Suppressor macrophage treated with lipopolysaccharide for 4 hours (primary cell): Measurements from ENCODE around the gene BEAN1.
A peak's percentile ranks its signal among the peaks of the same experiment; 100 is the strongest.
"Not testable (repeated sequence)": the region's sequence is repeated elsewhere in the genome, so short reads cannot be mapped to it uniquely, and the experiment has no call there.

ENCODE experiments used
- DNase-seq: peaks from one replicate; pipeline ENCODE4 v3.0.0-alpha.2; 2020

BEAN1 gene

DNA sequence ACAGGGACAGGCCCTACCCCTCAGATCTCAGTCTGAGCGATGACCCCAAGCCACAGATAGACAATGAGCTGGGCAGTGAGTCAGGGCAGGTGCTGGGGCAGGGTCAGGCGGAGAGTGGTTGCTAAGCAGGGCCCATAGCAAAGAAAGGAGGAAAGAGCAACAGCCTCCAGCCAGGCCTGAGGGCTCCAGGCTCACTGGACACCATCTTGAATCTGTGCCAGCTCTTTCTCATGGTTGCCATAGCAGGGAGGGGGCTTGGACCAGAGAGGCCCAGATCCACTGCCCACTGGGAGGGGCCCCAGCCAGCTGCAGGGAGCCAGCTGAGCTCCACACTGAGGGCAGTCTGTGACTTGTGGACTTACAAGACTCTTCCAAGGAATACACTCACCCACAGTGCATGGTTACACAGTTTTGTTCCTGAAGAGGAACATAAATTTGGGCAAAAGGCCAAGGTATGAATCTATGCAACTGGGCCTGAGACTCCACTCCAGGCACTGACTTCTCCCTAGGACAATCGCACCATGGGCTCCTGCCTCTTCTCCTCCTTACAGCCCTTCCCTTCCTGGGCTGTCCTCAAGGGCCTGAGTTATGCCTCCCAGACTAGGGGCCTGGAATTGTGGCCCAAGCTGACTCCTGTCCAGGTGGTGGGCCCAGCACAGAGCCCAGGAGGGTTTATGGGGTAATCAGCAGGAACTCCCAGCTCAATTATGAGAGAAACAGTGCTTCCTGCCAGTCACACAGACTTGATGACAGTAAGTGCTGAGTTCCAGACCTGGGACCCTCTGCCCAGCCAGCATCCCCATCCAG, 59.9 kb downstream of the BEAN1 start:
- peak; percentile 80 for DNase-seq

DNA sequence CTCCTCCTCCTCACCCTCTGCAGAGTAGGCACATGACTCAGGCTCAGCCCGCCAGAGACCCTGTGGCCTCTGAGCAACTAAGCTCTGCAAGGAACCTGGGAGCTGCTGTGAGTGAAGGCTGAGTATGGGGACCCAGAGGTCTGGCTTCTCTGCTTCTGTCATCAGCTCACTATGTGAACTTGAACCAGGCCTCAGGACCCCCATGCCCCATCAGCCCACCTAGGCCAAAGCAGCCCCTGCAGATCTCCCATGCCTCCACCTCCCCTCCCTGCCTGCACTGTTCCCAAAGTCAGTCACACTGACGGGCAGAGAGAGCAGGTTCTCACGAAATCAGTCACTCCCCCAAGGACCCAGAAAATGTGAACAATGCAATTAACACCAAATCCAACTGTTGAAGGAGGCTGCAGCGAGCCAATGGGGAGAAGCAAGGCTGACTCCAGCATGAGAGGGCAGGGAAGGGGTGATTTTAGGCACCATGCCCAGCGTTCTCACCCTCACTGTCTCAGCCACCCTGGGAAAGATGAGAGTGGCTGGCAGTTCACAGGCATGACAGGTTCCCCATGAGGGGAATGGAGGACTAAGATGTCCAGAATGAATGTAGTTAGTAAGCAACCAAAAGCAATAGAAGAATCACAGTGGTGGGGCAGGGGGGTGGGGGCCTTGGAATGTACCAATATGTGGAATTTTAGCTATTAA, 60.6 kb downstream of the BEAN1 start:
- DNase-seq: no peak

DNA sequence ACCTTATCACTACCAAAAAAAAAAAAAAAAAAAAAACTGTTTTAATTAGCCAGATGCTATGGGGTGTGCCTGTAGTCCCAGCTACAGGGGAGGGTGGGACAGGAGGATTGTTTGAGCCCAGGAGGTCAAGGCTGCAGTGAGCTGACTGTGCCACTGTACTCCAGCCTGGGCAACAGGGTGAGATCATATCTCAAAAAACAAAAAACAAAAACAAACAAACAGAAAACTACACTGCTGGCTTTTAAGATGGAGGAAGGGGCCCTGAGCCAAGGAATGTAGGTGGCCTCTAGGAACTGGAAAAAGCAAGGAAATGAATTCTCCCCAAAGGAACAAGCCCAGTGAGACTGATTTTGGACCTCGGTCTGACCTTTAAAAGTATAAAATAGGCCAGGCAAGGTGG, 61.4 kb downstream of the BEAN1 start:
- DNase-seq: no peak

DNA sequence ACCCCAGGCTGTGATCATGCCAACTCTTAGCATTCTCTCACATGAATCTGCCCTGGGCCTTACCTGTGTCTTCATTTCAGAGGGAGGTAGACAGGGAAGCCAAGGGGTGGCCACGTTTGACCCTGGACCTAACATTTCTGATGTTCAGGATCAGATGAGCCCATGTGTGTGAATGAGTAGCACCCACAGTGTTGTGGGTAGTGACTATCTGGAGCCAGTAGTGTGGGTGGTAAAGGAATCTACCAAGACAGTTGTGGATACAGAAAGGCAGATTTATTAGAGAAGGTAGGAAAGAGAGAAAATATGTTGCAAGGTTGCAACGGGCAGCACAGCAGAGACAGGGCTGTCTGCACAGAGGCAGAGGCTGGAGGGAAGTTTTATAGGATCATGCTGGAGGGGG, 62.3 kb downstream of the BEAN1 start:
- no peak for DNase-seq

DNA sequence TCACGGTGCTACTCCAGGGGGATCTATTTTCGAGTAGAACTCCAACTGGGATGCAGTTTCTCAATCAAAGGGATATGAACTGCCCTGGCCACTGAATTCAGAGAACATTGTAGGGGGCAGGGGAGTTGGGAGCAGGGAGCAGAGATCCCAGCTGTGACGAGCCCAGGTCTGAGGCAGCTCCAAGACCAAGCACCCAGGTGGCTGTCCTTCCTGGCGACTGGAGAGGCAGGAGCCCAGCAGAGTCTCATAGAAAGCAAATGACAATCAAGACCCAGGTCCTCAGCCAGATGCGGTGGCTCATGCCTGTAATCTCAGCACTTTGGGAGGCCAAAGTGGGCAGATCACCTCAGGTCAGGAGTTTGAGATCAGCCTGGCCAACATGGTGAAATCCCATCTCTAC, 62.7 kb downstream of the BEAN1 start:
- DNase-seq: no peak

DNA sequence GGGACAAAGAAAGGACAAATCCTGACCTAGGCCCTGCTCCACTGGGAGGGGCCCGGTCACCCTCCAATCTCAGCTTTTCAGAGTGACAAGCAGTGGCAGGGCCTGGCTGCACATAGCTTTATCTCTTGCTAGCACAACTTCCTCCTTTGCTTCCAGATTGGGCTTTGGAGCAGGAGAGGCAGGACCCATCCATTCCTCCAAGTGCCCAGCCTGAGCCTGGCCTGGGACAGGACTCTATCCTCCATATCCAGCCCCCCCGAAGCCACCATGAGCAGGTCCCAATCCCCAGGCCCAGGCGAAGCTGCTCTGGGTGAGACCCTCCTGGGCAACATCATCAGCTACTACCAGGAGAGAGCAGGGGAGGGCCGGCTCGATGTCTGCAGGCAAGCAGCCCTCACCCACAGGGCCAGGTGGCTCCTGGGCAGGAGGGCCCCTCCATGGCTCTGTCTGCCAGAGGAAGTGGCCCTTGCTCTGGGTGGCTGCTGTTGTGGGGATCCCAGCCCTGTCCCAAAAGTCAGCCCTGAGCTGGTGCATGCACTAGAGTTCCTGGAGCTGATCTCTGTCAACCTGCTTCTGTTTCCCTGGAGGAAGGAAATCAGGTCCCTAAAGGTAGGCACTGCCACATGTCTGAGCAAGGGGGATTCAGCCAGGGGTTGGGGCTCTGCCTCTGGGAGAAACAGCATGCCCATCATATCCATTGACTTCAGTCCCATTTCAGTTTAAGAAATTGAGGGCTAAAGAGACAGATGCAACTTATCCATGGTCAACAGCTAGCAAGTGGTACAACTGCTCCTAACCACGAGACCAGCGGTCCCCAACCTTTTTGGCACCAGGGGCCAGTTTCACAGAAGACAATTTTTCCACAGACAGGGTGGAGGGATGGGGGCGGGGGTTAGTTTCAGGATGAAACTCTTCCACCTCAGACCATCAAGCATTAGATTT, 64.0 kb downstream of the BEAN1 start:
- no peak for DNase-seq

DNA sequence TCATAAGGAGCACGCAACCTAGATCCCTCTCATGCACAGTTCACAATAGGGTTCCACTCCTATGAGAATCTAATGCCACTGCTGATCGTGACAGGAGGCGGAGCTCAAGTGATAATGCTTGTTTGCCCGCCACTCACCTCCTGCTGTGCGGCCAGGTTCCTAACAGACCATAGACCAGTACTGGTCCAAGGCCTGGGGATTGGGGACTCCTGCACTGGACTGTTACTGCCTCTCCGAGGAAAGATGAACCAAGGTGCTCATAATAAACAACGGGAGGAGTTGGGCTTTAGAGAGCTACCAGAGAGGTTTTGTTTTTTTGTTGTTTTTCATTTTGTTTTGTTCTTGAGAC, 64.6 kb downstream of the BEAN1 start:
- no peak for DNase-seq

DNA sequence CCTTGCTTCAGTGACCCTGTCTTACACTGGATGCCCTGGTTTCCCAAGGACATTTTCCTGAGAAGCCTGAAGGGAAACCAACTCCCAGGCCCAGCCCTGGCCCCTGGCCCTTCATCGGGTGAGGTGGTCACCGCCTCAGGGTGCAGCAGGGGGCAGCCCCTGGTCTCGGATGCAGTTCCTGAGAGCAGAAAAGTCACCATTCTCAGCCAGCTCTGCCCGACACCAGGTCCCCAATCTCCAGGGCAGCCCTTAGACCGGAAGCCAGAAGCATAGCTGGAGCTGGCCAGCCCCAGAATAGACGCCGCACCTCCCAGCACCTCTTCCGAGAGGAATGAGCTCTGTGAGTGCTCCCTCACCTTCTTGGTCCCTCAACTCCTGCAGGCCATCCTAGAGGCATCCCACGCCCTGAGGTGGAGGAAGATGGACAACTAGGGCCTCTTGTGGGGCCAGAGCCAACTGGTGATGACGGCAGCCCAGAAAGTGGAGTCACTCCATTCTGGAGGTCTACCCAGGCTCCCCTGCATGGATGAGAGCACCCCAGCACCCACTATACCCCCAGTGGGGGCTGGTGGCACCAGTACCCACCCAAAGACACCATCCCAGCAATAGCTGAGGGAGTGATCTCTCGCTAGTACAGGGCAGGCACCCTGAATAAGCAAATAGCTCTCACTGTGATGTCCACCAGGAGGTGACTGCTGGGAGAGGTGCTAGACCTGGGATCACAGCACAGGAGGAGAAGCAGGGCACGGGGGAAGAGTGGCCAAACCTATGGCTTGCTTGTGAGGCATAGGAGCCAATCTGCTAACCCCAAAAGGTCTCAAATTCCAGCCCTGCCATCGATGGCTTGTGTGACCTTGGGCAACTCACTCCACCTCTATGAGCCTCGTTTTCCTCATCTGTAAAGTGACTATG, 66.7 kb downstream of the BEAN1 start:
- DNase-seq: no peak

DNA sequence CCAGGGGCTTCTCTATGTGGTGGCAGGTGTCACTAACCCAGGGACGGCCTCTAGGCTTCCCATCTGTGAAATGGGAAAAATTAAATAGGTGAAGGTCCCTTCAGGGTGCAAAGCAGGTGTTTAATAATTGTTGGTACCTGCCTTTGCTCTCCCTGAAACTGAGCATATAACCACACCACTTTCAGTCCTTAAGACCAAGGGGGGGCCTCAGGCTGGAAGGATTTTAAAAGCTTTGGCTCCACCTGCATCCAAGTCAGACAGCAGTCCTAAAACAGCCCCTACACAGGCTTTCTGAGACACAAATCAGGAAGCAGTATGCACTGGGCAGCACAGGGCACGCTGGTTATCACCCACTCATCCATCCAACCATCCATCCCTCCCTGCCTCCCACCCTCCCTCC, 67.8 kb downstream of the BEAN1 start:
- DNase-seq: no peak

DNA sequence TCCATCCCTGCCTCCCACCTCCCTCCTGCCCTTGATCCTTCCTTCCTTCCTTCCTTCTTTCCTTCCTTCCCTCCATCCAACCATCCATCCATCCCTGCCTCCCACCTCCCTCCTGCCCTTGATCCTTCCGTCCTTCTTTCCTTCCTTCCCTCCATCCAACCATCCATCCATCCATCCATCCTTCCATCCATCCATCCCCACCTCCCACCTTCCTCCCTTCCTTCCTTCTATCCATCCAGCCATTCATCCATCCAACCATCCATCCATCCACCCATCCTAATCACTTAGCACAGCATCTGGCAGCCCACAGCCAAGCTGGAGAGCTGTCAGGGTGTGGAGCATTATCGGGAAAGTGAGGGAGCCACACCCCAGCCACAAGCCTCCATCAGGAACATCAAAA, 68.3 kb downstream of the BEAN1 start:
- DNase-seq: no peak

DNA sequence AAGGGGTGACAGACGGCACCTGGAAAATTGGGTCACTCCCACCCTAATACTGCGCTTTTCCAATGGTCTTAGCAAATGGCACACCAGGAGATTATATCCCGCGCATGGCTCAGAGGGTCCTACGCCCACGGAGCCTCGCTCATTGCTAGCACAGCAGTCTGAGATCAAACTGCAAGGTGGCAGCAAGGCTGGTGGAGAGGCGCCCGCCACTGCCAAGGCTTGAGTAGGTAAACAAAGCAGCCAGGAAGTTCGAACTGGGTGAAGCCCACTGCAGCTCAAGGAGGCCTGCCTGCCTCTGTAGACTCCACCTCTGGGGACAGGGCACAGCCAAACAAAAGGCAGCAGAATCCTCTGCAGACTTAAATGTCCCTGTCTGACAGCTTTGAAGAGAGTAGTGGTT, 69.1 kb downstream of the BEAN1 start:
- DNase-seq: not testable (repeated sequence)

DNA sequence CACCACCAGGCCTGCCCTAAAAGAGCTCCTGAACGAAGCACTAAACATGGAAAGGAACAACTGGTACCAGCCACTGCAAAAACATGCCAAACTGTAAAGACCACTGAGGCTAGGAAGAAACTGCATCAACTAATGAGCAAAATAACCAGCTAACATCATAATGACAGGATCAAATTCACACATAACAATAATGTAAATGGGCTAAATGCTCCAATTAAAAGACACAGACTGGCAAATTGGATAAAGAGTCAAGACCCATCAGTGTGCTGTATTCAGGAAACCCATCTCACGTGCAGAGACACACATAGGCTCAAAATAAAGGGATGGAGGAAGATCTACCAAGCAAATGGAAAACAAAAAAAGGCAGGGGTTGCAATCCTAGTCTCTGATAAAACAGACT, 70.8 kb downstream of the BEAN1 start:
- not testable (repeated sequence) for DNase-seq

DNA sequence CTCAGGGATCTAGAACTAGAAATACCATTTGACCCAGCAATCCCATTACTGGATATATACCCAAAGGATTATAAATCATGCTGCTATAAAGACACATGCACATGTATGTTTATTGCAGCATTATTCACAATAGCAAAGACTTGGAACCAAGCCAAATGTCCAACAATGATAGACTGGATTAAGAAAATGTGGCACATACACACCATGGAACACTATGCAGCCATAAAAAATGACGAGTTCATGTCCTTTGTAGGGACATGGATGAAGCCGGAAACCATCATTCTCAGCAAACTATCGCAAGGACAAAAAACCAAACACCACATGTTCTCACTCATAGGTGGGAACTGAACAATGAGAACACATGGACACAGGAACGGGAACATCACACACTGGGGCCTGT, 74.5 kb downstream of the BEAN1 start:
- not testable (repeated sequence) for DNase-seq

DNA sequence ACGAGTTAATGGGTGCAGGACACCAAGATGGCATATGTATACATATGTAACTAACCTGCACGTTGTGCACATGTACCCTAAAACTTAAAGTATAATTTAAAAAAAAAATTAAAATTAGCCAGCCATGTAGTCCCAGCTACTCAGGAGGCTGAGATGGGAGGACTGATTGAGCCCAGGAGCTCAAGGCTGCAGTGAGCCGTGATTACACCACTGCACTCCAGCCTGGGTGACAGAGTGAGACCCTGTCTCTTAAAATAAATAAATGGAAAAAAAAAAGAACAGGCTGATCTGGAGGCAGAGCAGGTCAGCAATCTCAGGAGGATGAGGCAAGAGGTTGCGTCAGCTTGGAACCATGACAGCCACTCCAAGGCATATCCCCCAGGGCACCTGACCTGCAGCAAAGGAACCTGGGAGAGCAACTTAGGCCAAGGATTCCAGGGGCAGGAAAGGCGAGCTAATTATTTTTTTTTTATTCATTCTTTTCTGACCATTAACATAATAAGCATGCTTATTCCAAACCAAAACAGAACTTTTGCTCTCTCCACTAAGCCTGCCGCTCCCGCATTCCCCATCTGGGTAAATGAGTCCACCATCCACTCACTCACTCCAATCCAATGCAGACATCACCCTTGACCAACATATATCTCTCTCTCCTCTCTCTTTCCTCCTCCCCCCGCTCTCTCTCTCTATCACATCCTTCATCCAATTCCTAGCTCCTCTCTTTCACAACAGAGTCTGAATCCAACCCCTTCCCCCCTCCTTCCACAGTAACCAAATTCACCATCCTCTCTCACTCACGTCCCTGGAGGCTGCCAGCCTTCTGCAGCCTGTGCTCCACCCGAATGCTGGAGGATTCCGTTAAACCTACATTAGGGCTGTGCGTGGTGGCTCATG, 75.2 kb downstream of the BEAN1 start:
- DNase-seq: peak; percentile 15

DNA sequence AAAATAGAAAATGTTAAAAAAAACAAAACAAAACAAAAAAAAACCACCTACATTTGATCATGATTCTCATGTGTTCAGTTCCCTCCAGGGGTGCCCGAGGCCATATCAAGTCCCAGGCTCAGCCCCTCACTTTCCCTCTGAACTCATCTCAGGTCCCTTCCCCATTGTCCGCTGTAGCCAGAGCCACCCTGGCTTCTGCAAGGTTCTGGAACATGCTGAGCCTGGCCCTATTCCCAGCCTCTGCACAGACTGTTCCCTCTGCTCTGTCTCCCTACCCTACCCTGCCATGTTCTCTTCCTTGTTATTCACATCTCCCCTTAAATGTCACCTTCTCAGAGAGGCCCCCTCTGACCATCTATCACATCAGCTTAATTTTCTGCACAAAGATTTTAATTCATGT, 75.9 kb downstream of the BEAN1 start:
- no peak for DNase-seq

DNA sequence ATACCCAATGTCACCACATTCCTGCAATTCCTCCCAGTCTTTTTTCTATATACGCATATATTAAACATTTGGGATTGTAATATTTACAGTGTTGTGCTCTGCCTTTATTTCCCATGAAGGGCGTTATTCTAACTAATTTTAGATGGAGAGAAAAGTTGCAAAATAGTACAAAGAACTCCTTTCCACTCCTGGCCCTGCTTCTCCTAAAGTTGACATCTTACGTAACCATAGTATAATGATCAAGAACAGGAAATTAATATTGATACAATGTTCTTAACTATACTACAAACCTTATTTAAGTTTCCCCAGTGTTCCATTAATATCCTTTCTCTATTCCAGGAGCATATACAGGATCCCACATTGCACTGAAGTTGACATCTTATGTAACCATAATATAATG, 76.5 kb downstream of the BEAN1 start:
- no peak for DNase-seq

DNA sequence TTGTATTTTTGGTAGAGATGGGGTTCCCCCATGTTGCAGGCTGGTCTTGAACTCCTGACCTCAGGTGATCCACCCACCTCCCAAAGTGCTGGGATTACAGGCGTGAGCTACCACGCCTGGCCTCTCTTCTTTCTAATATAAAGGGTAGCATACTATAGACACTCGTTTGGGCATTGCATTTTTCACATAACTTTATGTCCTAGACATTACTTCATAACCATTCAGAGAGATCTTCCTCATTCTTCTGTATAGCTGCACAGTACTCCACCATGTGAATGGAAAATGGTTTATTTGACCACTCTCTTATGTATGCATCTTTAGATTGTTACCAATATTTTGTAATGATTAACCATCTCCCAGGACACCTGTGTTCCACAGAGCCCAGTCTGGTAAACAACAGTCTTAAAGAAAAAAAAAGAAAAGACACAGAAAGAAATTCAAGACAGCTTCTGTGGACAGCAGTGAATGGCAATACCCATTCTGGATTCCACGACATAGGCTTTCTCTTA, 80.7 kb downstream of the BEAN1 start:
- no peak for DNase-seq

DNA sequence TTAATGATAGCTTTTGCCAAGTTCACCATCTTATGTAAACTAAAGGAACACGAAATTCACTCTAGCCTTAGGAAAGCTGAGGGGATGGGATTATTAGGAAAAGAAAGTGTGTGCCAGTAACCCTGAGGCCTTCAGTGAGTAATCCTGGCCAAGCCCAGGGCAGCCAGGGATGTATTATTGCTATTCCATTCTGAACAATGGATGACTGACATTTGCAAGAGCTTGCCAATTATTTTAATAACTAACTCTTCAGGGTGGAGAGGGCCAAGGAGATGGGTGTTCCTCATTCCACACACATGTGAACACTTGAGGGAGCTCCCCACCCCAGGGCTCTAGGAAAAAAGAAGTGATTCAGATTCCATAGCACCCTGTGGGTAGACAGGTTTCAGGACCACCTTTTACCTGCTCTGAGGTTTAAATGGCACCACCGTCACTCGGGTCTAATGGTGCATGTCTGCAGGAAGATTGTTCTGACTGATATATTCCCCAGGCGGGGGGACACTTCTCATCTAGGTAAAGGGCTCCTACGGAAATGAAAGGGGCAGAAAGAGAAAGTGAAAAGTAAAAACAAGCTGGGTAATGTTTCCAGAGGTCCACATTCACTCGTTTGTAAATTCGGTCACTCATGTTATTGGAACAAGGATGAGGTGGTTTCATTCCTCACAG, 81.3 kb downstream of the BEAN1 start:
- DNase-seq: no peak

DNA sequence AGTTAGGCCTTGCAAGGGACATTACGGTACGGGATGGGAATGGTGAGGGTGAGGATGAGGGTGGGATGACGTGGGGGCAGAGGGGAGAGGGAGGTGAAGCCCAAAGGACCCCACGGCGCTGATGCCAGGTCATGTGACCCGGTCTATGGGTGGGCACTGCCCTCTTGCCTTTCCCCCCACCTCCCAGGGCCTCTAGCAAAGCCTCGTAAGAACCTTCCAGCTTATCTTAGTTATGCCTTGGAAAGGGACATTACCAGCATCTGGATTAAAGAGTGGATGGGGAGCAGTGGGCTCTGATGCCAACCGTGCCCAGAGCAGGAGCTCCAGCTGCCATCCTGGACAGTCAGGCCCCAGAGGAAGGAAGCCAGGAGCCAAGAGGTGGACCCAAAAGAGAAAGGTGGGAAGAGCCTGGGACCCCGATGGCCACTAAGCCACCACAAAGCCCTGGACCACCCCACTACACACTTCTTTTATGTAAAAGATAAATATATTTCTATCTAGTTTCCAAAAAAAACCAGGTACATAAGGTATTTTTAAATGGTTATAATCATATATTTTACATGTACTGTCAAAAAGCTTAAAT, 81.9 kb downstream of the BEAN1 start:
- DNase-seq: no peak

DNA sequence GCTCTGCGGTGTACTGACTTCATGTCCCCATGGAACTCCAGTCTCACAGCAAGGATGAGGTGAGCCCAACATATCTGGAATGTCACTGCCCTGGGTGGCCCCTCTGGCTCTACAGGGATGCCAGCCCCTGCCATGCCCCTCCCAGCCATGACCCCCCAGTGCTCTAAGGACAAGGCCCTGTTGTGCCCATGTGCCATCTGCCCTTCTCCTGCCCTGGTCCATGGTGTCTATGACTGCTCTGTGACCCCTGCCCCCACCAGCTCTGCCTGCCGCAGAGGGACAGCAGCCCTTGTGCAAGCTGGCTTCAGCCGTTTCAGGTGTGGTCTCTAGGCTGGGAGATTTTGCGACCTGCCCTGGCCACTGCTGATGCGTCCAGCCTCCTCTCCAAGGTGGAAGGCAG, 82.5 kb downstream of the BEAN1 start:
- no peak for DNase-seq
